Fibroblast of gingiva (primary cell): ENCODE measurements around the gene ACYP2.
"Not testable (repeated sequence)": the region's sequence is repeated elsewhere in the genome, so short reads cannot be mapped to it uniquely, and the experiment has no call there.

Source experiments
- DNase-seq: peaks from one replicate; pipeline ENCODE4 v3.0.0-alpha.2; 2011; ENCODE audit warnings: low read depth

Gene ACYP2

DNA sequence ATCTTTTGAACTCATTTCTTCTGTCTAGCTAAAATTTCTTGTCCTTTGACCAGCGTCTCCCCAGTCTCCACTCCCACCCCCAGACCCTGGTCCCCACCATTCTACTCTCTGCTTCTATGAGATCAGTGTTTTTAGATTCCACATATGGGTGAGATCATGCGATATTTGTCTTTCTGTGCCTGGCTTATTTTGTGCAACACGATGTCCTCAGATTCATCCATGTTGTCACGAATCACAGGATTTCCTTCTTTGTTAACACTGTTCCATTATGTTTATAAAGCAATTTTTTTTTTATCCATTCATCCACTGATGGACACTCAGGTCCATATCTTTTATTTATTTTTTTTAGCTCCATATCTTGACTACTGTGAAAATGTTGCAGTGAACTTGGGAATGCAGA, 16.0 kb upstream of the ACYP2 start:
- no peak for DNase-seq

DNA sequence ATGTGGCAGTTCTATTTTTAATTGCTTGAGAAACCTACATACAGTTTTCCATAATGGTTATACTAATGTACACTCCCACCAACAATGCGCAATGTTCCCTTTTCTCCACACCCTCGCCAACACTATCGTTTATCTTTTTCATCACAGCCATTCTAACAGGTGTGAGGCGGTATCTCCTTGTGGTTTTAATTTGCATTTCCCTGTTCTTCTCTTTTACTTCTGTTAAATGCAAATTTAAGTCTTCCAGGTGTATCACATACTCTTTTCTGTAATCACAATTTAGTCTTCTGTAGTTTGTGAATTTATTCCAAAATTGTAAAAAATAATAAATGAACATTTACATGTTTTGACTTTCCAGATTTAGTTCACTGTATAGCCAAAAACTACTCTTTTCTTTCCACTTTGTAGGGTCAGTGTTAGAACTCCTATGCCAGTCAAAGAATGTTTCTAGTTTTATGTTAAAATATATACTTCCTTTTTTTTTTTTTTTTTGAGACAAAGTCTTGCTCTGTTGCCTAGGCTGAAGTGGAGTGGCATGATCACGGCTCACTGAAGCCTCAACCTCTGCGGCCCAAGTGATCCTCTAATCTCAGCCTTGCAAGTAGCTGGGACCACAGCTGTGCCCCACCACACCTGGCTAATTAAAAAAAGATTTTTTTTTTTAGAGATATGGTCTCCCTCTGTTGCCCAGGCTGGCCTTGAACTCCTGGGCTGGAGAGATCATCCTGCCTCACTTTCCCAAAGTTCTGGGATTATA, 15.4 kb upstream of the ACYP2 start:
- DNase-seq: no peak

DNA sequence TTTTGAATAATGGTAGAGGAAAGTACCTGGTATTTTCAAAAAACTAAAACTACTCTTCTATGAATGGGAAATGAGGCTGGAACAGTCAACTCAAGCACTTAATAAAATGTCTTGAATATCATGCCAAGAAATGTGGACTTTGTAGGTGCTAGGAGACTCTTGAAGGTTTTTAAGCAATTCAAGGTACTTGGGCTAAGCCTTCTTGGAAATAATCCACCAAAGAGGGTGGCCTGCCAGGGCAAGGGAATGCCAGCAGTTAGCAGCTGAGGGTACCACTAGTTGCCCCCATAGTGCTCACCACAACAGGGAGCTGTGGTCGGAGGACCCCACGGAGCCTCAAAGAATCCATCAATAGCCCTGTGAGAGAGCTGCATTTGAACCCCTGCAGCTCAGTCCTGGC, 14.6 kb upstream of the ACYP2 start:
- DNase-seq: no peak

DNA sequence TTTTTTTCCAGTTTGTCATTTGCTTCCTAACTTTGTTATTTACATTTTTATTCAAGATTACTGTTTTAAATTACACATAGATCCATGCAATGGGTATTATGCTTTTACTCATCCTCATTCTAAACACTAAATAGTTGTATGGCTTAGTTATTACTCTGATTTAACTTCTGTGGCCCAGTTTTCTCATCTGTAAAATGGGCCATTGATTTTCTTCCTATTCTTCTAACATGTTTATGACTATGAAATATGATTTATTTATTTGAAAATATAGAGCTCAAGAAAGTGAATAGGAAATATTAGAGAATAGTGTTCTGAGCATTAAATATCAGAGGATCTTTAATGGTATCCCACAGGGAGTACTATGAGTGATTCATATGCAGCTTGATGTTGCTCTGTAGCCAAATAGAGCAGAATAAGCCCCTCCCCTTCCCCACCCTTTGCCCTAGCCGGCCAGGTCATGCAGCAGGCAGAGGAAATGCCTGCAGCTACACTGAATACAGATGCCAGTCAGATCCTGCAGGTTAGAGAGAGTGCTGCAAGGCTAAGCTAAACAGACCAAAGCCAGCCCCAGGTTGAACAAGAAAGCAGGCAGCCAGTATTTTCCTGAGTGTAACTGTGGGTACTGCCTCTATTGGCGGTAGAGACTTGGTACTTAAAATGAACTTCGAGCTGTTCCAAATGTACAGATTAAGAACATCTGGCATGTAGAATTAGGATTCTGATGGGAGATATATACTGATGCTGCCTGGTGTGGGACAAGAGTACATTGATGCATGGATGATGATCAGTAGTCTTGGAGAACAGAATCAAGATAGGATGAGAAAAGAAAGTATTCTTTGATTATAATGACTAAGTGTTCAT, 11.7 kb upstream of the ACYP2 start:
- peak; percentile 60 for DNase-seq

DNA sequence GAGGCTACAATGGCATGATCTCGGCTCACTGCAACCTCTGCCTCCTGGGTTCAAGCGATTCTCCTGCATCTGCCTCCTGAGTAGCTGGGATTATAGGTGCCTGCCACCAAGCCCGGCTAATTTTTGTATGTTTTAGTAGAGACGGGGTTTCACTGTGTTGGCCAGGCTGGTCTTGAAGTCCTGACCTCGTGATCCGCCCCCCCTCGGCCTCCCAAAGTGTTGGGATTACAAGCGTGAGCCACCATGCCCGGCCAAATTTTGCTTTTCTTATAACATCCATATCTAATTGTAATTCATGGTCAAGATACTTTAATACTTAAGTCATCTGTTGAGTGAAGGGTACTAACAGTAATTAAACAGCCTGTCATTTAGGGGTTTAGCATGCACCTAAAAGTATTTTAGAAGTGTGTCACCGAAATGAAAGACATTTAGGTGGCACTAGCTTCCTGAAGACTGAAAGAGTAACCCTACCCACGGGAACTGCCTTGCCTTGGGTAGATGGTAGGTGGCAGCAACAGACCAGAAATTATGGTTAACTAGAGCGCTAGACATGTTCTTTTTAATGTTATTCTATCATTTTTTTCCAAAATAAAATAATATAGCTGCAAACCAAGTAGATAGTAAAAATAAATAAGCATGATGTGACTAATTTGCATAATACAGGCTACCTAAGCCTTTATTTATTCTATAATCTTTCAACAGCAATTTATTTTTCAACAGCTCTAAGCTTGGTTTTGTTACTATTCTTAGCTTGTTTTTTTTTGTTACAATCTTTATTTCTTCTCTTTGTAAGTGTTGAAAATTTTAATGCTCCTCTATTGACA, 8.6 kb upstream of the ACYP2 start:
- peak; percentile 46 for DNase-seq

DNA sequence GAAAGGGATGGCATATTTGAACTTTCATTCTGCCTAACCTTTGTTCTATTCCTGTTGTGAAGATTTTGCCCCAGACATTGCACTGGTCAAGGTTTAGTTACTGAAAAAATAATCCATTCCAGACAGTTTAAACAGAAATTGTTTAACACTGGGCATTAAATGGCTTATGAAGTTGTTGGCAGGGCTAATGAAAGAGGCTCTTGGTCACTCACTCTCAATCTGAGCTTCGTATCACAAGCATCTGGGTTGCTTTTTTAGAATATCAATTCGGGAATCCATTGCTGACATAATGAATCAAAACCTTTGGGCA, 8.0 kb upstream of the ACYP2 start:
- no peak for DNase-seq

DNA sequence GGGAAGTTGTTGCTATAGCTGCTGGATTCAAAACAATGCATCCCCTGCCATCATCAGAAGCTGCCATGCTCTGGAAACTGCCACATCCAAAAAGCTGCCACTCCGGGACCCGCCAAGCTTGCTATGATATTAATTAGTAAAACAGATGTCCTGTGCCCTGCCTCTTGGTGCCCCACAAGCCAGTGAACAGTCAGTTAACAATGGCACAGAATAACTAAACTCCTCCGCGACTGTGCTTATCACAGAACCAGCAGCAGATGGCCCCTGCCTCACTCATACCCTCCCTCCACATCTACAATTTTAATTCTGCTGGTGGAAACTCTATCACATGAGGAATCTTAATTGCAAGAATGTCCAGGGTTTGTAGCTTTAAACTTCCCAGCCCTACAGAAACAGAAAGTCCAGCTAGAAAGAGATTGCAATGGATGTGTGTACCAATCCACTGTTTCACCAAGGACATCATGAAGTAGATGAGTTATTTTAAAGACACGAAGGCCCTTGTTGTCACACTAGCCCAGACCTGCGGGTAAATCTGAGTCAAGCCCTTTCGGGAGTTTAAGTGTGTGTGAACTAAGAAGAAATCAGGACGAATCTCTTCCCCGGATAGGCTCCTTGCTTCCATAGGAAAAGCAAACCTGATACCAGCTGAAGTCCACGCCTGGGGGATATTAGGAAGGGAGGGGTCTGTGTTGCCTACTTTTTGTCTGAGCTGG, 7.4 kb upstream of the ACYP2 start:
- DNase-seq: no peak

DNA sequence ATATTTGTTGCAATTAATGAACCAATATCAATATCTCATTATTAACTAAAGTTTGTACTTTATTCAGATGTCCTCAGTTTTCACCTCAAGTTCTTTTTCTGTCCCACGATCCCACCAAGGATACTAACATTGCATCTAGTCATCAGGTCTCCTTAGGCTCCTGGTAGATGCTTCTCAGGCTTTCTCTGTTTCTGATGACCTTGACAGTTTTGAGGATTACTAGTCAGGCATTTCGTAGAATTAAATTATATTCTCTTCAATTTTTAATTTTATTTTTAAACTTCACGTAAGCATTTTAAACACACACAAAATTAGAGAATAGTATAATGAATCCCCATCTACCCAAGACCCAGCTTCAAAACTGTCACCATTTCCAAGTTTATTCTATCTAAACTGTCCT, 5.6 kb upstream of the ACYP2 start:
- DNase-seq: no peak

DNA sequence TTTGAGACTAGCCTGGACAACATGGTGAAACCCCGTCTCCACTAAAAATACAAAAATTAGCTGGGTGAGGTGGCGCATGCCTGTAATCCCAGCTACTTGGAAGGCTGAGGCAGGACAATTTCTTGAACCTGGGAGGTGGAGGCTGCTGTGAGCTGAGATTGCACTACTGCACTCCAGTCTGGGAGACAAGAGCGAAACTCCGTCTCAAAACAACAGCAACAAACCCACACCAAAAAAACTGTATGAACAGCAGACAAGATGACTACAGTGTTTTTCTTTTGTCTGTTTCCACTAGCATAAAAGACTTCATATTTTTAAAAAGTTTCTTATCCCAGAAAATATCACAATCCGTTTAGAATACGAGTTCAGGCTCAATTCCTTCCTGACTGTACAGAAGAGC, 936 bp upstream of the ACYP2 start:
- not testable (repeated sequence) for DNase-seq

DNA sequence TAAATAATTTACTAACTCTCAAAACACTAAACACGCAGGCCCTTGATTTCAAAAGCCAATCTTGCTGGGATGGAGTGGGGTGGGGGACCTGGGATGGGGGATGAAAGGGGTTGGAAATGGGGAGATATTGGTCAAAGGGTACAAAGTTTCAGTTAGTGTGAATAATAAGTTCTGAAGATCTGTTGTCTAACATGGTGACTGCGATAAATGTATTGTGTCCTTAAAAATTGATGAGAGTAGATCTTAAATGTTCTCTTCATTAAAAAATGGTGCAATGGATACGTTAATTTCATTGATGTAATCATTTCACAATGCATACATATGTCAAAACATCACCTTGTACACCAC, 505 bp upstream of the ACYP2 start:
- no peak for DNase-seq

DNA sequence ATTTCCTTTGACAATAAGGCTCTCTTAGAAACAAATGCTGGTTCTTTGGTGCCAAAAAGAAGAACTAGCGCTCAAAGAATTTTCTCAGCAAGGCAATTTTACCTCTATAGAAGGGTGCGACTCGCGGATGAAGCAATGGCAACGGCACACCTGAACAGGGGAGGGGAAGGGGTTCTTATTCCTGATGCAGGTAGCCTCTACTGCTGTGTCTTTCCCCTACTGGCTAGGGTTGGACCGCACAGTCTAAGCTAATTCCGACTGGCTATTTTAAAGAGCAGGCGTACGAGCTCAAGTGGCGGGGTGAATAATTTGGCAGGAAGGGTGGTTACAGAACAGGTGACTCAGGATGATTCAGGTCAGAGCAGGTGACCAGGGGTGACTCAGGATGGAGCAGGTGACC, 1.2 kb downstream of the ACYP2 start:
- not testable (repeated sequence) for DNase-seq

DNA sequence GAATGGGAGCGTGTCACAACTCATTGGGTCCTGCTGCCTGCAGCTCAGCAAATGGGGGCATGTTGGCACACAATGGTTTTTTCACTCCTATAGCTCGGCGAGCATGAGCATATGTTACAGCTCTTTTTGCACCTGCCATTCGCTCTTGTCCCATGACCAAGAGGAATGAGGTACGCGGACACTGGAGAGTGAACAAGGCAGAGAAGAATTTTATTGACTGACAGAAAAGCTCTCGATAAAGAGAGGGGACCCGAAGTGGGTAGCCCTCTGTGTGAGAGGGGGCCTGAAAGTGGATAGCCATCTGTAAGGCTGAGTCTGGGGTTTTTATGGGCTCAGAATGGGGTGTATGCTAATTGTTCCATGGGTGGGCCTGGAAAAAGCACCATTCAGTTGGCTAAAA, 5.5 kb downstream of the ACYP2 start:
- no peak for DNase-seq

DNA sequence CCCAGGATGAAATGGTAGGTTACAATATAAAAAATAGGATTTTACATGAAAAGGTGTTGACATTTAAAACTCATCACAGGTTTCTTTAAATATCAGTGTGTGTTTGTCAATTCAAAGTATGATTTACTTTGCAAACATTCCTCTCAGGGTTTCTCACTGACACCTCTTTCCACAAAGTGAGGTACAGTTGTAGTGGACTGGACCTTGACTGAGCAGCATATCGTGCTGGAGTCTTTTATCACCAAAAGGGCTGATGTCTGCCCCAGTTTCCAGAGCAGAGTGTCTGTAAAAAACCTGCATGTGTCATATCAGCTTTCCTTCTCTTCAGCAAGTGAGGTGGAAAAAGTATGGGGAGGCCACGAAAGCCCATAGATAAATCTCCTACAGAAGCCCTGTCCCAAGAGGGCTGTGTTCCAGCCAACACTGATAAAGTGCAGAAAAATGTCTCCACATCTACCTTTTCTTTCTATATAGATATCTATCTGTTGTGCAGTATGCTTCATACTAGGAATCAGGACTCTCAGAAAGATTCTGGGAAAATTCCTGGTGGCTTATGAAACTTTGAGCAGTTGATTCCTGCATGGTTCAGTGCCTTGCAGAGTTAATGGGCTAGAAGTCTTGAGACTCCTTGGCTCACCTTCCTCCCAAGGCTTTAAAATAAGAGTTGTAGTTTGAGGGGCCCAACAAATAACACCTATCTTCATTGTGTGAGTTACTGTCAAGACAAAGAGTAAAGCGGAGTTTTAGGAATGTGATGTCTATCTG, 6.9 kb downstream of the ACYP2 start:
- DNase-seq: no peak

DNA sequence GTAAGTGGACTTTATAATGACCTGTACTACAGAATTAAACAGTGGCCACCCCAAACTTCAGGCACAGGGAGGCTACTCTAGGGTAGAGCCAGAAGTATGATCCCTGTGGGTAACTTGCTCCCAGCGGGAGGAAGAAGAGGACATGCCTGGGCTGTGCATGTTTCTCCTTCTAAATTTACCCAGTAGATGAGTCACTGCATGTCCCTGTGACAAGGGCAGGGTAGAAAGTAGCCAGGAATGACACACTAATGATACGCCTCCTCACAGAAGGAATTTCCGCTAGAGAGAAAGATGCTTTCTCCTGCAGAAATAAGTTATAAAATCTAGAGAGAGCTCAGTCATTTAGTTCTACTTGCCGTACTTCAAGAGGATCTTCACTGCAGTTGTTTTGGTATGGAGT, 7.5 kb downstream of the ACYP2 start:
- peak; percentile 31 for DNase-seq

DNA sequence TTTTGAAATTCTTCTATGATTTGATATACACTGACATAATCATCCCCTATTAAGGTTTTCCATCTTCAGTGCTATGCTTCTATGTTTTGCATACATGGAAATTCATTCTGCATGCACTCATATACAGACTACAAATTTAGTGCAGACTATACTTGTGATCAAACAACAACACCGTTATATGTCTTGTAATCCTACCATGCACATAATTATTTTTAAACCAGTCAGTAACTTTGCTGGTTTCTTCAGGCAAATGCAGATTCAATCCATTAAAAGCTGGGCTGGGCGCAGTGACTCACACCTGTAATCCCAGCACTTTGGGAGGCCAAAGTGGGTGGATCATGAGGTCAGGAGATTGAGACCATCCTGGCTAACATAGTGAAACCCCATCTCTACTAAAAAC, 11.8 kb downstream of the ACYP2 start:
- not testable (repeated sequence) for DNase-seq

DNA sequence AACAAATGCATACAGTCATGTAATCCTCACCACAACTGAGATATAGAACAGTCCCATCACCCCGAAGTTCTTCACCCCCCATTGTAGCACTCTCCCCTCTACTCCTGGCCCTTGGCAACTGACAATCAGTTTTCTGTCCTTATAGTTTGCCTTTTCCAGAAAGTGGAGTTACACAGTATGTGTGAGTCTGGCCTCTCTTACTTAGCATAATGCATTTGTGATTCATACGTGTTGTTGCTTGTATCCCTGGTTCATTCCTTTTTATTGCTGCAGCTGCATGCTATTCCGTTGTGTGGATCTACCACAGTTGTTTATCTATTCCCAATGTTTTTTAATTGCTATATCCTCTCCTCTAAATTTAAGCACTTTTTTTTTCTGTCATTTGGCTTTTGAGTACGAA, 17.6 kb downstream of the ACYP2 start:
- DNase-seq: no peak

DNA sequence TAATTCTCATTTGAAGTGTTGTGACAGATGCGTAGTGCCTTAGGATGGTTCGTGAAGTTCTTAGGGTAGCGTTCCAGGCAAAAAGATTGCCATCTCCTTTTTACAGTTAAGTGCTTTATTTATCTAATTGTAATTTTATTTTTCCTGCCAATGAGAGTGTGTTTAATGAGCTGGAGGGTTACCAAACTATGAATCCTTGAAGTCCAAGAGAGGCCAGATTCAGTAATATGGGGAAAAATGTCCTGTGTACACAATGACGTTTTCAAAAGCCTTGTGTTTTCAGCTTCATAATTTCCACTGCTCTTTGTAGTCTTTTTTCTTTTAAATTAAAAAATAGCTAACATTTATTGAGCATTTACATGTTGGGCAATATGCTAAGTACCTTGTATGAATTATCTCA, 23.8 kb downstream of the ACYP2 start:
- DNase-seq: no peak

DNA sequence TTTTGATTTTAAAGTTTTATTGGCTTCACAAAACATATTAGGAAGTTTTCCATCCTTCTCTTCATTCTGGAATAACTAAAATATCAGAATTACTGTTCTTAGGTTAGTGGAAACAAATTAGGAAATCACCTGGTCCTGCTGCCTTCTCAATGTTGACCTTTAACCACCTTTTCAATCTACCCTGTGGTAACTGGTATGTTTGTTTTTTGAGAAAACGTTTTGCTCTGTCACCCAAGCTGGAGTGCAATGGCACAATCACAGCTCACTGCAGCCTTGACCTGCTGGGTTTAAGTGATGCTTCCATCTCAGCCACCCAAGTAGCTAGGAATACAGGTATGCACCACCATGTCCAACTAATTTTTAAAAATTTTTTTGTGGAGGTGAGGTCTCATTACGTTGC, 28.4 kb downstream of the ACYP2 start:
- no peak for DNase-seq

DNA sequence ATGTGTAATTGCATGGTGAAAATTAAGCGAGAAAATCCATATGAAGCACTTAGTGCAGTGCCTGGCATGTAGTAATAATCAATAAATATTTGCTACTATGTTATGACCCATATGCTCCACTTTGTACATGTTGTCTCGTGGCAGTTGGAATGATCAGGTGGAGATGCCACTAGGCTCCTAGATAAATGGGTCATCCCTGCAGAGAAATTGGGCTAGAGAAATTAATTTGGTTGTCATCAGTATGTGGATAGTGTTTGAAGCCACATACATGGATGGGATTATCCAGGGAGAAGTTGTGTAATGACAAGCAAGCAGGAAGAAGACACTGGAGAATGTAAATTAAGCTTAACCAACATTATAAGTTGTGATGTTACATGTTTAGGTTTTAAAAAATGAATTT, 33.0 kb downstream of the ACYP2 start:
- DNase-seq: no peak

DNA sequence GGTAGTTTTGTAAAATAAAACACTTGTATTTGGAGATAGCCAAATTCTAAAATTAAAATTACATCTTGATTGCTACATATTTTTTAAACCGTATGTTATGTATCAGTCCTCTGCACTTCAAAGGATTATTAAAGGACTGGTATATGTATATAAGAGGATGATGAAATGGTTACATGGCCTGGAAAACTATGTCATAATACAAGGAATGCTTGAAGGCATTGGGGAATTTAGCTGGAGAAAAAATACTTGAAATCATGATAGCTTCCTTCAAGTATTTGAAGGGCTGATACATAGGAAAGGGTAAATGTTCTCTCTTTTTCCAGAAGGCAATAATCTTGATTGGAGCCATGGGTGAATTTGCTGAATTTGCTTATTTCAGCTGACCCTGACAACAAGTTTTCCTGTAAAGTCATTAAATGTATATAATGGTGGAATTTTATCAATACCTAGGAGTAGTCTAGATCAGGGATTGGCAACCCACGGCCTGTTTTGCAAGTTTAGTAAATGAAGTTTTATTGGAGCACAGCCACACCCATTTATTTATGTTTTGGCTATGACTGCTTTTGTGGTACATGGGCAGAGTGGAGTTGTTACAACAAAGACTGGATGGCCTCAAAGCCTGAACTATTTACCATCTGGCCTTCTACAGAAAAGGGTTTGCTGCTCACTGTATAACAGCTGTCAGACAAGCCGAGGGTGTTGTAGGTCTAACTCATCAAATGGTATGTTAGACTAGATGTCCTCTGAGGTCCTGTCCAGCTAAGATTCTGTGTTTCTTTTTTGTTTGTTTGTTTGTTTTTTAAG, 34.4 kb downstream of the ACYP2 start:
- peak; percentile 52 for DNase-seq

DNA sequence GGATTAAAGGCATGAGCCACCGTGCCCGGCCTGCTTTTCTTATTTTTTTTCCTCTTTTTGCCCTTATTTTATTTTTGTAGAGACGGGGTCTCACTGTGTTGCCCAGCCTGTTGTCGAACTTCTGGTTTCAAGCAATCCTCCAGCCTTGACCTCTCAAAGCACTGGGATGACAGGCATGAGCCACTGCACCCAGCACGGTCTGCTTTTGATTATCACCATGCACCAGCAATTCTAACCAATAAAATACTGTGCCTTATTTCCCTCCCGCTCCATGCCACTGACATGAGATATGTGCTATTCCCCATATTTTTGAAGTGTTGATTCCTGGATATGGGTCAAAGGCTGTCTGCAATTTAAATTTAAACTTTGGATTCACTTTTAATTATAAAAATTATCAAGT, 42.9 kb downstream of the ACYP2 start:
- DNase-seq: no peak
